ENCODE results near the gene AFTPH. TPM values are rescaled to one million over a fixed set of nuclear protein-coding genes. Genes with fewer than 3 reads are reported as not detected.

Gene AFTPH
- total RNA-seq, 4 donors from 2014 or later, result 49.1 to 64.3 (median 57.1) TPM

DNA sequence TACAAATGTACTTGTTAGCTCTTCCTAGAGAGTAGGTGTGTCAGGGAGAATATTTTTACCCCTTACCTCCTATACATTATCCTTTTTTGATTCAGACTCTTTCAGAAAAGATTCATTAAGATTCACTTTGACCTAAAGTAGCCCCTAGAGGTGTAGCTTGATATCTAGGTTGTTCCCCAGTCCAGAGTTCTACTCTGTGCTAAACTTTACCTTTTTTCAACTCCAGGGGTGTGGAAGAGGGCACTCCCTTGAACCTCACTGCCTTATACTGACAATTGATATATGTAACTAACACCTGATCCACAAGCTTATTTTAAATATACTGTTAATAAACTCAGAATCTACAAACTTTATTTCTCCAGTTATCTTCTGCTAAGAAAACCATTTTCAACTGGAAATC, 30.0 kb downstream of the AFTPH start:
- Histone ChIP-seq H3K27me3 (no peaks in the 10 kb centered on the region), H3K4me1 (no peaks in the 10 kb centered on the region), H3K27ac (no peak overlapping the region), H3K36me3 (peaks cover 10% of the 10 kb centered on the region), H3K9me3 (no peaks in the 10 kb centered on the region), H3K4me3 (no peak overlapping the region)
- no peak for DNase-seq (ENCODE audit: low spot score in 2 of 2)
- TF ChIP-seq CTCF (IDR thresholded peaks at IDR 0.05) (no peak), EP300 (IDR thresholded peaks at IDR 0.05) (no peak), POLR2AphosphoS5 (IDR thresholded peaks at IDR 0.05) (no peak), POLR2A (IDR thresholded peaks at IDR 0.05) (no peak)

- Histone ChIP-seq H3K9me3 (no peaks in the 10 kb centered on the region), H3K36me3 (peaks cover 10% of the 10 kb centered on the region), H3K27me3 (no peaks in the 10 kb centered on the region), H3K4me1 (no peaks in the 10 kb centered on the region), H3K4me3 (no peak overlapping the region), H3K27ac (no peak overlapping the region)
- WGBS, result 80% methylated on average over 4 of the region's 4 CpGs
- no peak for DNase-seq (ENCODE audit: low spot score in 2 of 2)
- TF ChIP-seq CTCF (IDR thresholded peaks at IDR 0.05) (no peak), POLR2A (IDR thresholded peaks at IDR 0.05) (no peak), POLR2AphosphoS5 (IDR thresholded peaks at IDR 0.05) (no peak), EP300 (IDR thresholded peaks at IDR 0.05) (no peak)
Measured at GRCh38 chr2:64558445-64559081, 34.4 kb downstream of the AFTPH start.

DNA sequence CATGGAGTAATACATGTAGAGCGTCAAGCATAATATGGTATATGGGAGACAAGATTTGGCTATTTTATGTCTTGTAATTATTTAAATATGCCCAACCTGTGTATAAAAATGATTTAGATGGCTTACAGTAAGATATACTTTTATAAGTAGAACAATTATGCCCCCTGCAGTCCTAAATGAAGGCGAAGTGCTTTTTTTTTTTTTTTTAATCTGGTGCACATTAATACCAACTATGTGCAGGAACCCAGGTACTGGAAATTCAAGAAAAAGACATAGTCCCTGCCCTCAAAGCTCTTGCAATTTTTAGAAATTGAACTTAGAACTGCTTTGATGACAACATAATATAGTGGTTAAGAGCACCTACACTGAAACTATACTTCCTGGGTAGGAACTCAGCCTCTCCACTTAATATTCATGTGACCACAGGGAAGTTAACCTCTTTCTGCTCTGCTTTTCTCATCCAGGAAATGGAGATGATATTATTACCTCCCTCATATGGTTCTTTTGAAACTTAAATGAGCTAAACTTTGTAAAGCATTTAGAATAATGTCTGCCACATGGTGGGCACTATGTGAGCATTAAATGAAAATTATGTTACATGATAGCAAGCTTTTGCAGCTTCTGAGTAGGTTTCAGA, 38.1 kb downstream of the AFTPH start:
- Histone ChIP-seq H3K9me3 (no peaks in the 10 kb centered on the region), H3K4me3 (no peak overlapping the region), H3K36me3 (peaks cover 4% of the 10 kb centered on the region), H3K27ac (no peak overlapping the region), H3K4me1 (peaks cover 11% of the 10 kb centered on the region), H3K27me3 (no peaks in the 10 kb centered on the region)
- no peak for DNase-seq (ENCODE audit: low spot score in 2 of 2)
- TF ChIP-seq CTCF (IDR thresholded peaks at IDR 0.05) (no peak), POLR2AphosphoS5 (IDR thresholded peaks at IDR 0.05) (no peak), POLR2A (IDR thresholded peaks at IDR 0.05) (no peak), EP300 (IDR thresholded peaks at IDR 0.05) (no peak)
- 75% methylated on average over 2 of the region's 2 CpGs for WGBS

DNA sequence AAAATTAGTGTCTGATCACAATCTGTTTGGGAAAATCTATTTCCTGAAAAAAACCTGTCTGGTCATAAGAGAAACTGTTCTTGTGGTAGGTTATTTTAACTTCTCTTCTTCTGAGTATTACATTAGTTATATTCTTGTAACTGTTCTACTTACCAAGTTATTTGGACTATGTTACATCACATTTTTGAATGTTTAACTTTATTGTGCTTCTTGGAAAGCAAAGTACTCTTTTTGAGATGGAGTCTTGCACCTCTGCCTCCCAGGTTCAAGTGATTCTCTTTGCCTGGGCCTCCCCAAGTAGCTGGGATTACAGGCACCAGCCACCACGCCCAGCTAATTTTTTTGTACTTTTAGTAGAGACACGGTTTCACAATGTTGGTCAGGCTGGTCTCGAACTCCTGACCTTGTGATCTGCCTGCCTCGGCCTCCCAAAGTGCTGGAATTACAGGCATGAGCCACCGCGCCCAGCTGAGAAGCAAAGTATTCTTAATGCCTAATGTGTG, 39.4 kb downstream of the AFTPH start:
- DNase-seq (ENCODE audit: low spot score in 2 of 2), result no peak
- 83% methylated on average over 6 of the region's 6 CpGs for WGBS
- H3K27ac ChIP-seq, result no peak overlapping the region
- H3K36me3 ChIP-seq, result peaks cover 2% of the 10 kb centered on the region
- peaks cover 19% of the 10 kb centered on the region for H3K4me1 ChIP-seq
- H3K27me3 ChIP-seq, result no peaks in the 10 kb centered on the region
- TF ChIP-seq POLR2AphosphoS5 (IDR thresholded peaks at IDR 0.05) (no peak), CTCF (IDR thresholded peaks at IDR 0.05) (no peak), EP300 (IDR thresholded peaks at IDR 0.05) (no peak), POLR2A (IDR thresholded peaks at IDR 0.05) (no peak)
- H3K4me3 ChIP-seq, result no peak overlapping the region
- H3K9me3 ChIP-seq, result no peaks in the 10 kb centered on the region

- Histone ChIP-seq H3K36me3 (peaks cover 14% of the 10 kb centered on the region), H3K27me3 (no peaks in the 10 kb centered on the region), H3K9me3 (no peaks in the 10 kb centered on the region), H3K4me1 (peaks cover 19% of the 10 kb centered on the region), H3K4me3 (no peak overlapping the region), H3K27ac (no peak overlapping the region)
- no peak for TF ChIP-seq POLR2A (IDR thresholded peaks at IDR 0.05)
- no peak for TF ChIP-seq EP300 (IDR thresholded peaks at IDR 0.05)
- TF ChIP-seq POLR2AphosphoS5 (IDR thresholded peaks at IDR 0.05), result no peak
- no peak for TF ChIP-seq CTCF (IDR thresholded peaks at IDR 0.05)
- 75% methylated on average over 1 of the region's 1 CpG for WGBS
- no peak for DNase-seq (ENCODE audit: low spot score in 2 of 2)
Measured at GRCh38 chr2:64565949-64566710, 42.0 kb downstream of the AFTPH start.
